ENCODE measurements around the gene TMEM47. TPM values are rescaled to one million over a fixed set of nuclear protein-coding genes. Genes with fewer than 3 reads are reported as not detected.
A peak's percentile ranks its signal among the peaks of the same experiment; 100 is the strongest.

The TMEM47 gene
- total RNA-seq (63.6 TPM), polyA plus RNA-seq (ENCODE audit: insufficient read depth in 1 of 8, insufficient read length in 8 of 8, low replicate concordance in 1 of 8) (10 to 100 TPM; 57.9 to 89.4 (median 76.6) TPM)
- long read RNA-seq, donor 1, full-length matches to known transcripts: 8 of 8 reads
- long read RNA-seq, donor 1, partial matches to known transcripts: 0 of 8 reads
- long read RNA-seq, donor 1, other reads (novel, unspliced or antisense): 0 of 8 reads
- long read RNA-seq, donor 2, full-length matches to known transcripts: 2 of 2 reads
- long read RNA-seq, donor 2, partial matches to known transcripts: 0 of 2 reads
- long read RNA-seq, donor 2, other reads (novel, unspliced or antisense): 0 of 2 reads
- long read RNA-seq, donor 3, full-length matches to known transcripts: 23 of 23 reads
- long read RNA-seq, donor 3, partial matches to known transcripts: 0 of 23 reads
- long read RNA-seq, donor 3, other reads (novel, unspliced or antisense): 0 of 23 reads
- long read RNA-seq, donor 4, full-length matches to known transcripts: 24 of 24 reads
- long read RNA-seq, donor 4, partial matches to known transcripts: 0 of 24 reads
- long read RNA-seq, donor 4, other reads (novel, unspliced or antisense): 0 of 24 reads
- long read RNA-seq, donor 5, full-length matches to known transcripts: 35 of 35 reads
- long read RNA-seq, donor 5, partial matches to known transcripts: 0 of 35 reads
- long read RNA-seq, donor 5, other reads (novel, unspliced or antisense): 0 of 35 reads
- long read RNA-seq, donor 6, full-length matches to known transcripts: 30 of 30 reads
- long read RNA-seq, donor 6, partial matches to known transcripts: 0 of 30 reads
- long read RNA-seq, donor 6, other reads (novel, unspliced or antisense): 0 of 30 reads
- long read RNA-seq, donor 7, full-length matches to known transcripts: 22 of 22 reads
- long read RNA-seq, donor 7, partial matches to known transcripts: 0 of 22 reads
- long read RNA-seq, donor 7, other reads (novel, unspliced or antisense): 0 of 22 reads
- long read RNA-seq, donor 8, full-length matches to known transcripts: 17 of 17 reads
- long read RNA-seq, donor 8, partial matches to known transcripts: 0 of 17 reads
- long read RNA-seq, donor 8, other reads (novel, unspliced or antisense): 0 of 17 reads
- long read RNA-seq, donor 9, full-length matches to known transcripts: 15 of 15 reads
- long read RNA-seq, donor 9, partial matches to known transcripts: 0 of 15 reads
- long read RNA-seq, donor 9, other reads (novel, unspliced or antisense): 0 of 15 reads
- long read RNA-seq, donor 10, full-length matches to known transcripts: 24 of 24 reads
- long read RNA-seq, donor 10, partial matches to known transcripts: 0 of 24 reads
- long read RNA-seq, donor 10, other reads (novel, unspliced or antisense): 0 of 24 reads
- long read RNA-seq, donor 11, full-length matches to known transcripts: 25 of 25 reads
- long read RNA-seq, donor 11, partial matches to known transcripts: 0 of 25 reads
- long read RNA-seq, donor 11, other reads (novel, unspliced or antisense): 0 of 25 reads

DNA sequence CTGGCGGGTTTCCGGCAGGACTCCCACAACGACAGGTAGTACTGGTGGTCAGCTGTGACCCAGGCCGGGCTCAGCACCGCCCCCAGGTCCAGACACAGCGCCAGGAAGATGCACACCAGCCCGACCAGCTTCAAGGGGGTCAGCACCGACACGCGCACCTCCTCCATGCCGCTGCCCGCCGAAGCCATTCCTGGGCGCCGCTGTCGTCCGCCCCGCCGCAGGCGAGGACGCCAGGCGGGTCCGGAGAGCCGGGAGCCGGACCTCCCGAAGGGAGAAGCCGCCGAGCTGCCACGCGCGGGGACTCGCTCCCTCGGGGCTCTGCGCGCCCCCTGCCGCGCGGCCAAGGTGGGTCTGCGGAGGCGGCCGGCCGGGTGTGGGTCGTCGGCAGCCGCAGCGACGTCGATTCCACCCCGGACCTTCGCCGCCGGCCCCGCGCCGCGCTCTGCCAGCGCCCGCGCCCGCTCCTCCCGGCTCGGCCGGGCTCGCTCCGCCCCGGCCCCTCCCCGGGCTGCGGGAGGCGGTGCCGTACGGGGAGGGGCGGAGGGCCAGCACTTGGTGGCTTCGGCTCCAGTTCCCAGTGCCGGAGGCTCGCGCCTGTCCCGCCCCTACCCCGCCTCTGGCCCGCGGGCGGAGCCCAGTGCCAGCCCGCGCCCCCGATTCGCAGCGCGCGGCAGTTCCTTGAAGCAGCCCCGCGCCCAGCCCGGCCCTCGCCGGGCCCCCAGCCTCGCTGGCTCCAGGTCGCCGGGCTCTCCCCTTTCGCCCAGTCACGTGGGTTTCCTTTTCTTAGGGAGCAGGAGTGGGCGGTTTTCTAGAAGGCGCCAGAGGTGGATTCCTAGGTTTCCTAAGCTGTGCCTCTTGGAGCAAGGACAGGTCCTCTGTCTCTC lies at the start of gene TMEM47:
Gene TMEM47 (minus strand): TSS at position 444 of the 884 bp plus-strand sequence. CDS start 256 bp downstream, at position 188.
- peak; percentile 88 for DNase-seq
- peaks cover 15% of the 10 kb centered on the region for H3K27me3 ChIP-seq (ENCODE audit: control insufficient read depth, insufficient read depth, low read length)
- H3K4me3 ChIP-seq (ENCODE audit: low read length): peak within 1 kb of the TSS; percentile 63
- 23% methylated on average over 94 of the region's 100 CpGs for WGBS (ENCODE audit: insufficient coverage)
- no peaks in the 10 kb centered on the region for H3K4me1 ChIP-seq (ENCODE audit: control insufficient read depth, insufficient read depth, low read length)
- H3K9me3 ChIP-seq (replicated peaks; ENCODE audit: control insufficient read depth, low read depth, low read length): no peaks in the 10 kb centered on the region
- no peaks in the 10 kb centered on the region for H3K36me3 ChIP-seq (ENCODE audit: control insufficient read depth, insufficient read depth, low read length)
- H3K27ac ChIP-seq (ENCODE audit: low read length): peak within 1 kb of the TSS; percentile 86

DNA sequence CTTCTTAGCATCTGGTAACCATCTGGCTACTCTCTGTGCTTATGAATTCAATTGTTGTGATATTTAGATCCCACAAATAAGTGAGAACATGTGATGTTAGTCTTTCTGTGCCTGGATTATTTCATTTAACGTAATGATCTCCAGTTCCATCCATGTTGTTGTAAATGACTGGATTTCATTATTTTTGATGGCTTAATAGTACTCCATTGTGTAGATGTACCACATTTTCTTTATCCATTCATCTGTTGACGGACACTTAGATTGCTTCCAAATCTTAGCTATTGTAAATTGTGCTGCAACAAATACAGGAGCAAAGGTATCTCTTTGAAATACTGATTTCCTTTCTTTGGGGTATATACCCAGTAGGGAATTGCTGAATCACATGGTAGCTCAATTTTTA lies 30.0 kb upstream of the TMEM47 start:
- Histone ChIP-seq H3K9me3 (replicated peaks; ENCODE audit: control insufficient read depth, low read depth, low read length) (peaks cover 7% of the 10 kb centered on the region), H3K4me1 (ENCODE audit: control insufficient read depth, insufficient read depth, low read length) (no peaks in the 10 kb centered on the region), H3K36me3 (ENCODE audit: control insufficient read depth, insufficient read depth, low read length) (no peaks in the 10 kb centered on the region), H3K4me3 (ENCODE audit: low read length) (no peak overlapping the region), H3K27me3 (ENCODE audit: control insufficient read depth, insufficient read depth, low read length) (no peaks in the 10 kb centered on the region), H3K27ac (ENCODE audit: low read length) (no peak overlapping the region)
- no CpG with 5 or more reads among the region's 2 CpGs for WGBS (ENCODE audit: insufficient coverage)
- no peak for DNase-seq

- peaks cover 15% of the 10 kb centered on the region for H3K27me3 ChIP-seq (ENCODE audit: control insufficient read depth, insufficient read depth, low read length)
- 83% methylated on average over 1 of the region's 1 CpG for WGBS (ENCODE audit: insufficient coverage)
- no peak overlapping the region for H3K4me3 ChIP-seq (ENCODE audit: low read length)
- no peak overlapping the region for H3K27ac ChIP-seq (ENCODE audit: low read length)
- no peaks in the 10 kb centered on the region for H3K4me1 ChIP-seq (ENCODE audit: control insufficient read depth, insufficient read depth, low read length)
- H3K9me3 ChIP-seq (replicated peaks; ENCODE audit: control insufficient read depth, low read depth, low read length): no peaks in the 10 kb centered on the region
- no peak for DNase-seq
- H3K36me3 ChIP-seq (ENCODE audit: control insufficient read depth, insufficient read depth, low read length): no peaks in the 10 kb centered on the region
Measured at GRCh38 chrX:34659575-34659974, 2.5 kb upstream of the TMEM47 start.

- Histone ChIP-seq H3K27ac (ENCODE audit: low read length) (no peak overlapping the region), H3K27me3 (ENCODE audit: control insufficient read depth, insufficient read depth, low read length) (peaks cover 15% of the 10 kb centered on the region), H3K4me3 (ENCODE audit: low read length) (no peak overlapping the region), H3K36me3 (ENCODE audit: control insufficient read depth, insufficient read depth, low read length) (no peaks in the 10 kb centered on the region), H3K4me1 (ENCODE audit: control insufficient read depth, insufficient read depth, low read length) (no peaks in the 10 kb centered on the region), H3K9me3 (replicated peaks; ENCODE audit: control insufficient read depth, low read depth, low read length) (no peaks in the 10 kb centered on the region)
- no peak for DNase-seq
- no CpG with 5 or more reads among the region's 4 CpGs for whole genome bisulfite sequencing (ENCODE audit: insufficient coverage)
Measured at GRCh38 chrX:34658326-34658725, 1.2 kb upstream of the TMEM47 start.

DNA sequence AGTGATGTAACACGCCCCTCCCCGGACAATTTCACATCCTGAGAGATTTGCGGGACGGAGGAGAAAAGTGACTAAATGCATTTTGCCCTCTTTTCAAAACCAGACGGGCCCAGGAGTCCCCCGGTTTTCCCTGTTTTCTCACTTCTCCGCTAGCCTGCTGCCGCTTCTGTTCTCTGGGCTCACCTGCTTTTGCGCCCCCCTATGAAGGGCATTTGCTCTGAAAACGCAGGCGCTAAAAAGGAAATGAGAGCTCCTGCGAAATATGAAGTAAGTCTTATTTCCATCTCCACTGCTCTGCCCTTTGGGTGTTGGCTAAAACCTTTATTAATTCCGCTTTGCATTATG lies 613 bp upstream of the TMEM47 start:
- no peaks in the 10 kb centered on the region for H3K4me1 ChIP-seq (ENCODE audit: control insufficient read depth, insufficient read depth, low read length)
- WGBS (ENCODE audit: insufficient coverage): 43% methylated on average over 9 of the region's 13 CpGs

GRCh38 chrX:34656467-34656841 lies 631 bp downstream of the TMEM47 start:
- Histone ChIP-seq H3K27ac (ENCODE audit: low read length) (peak overlapping the region; percentile 86), H3K27me3 (ENCODE audit: control insufficient read depth, insufficient read depth, low read length) (peaks cover 15% of the 10 kb centered on the region), H3K9me3 (replicated peaks; ENCODE audit: control insufficient read depth, low read depth, low read length) (no peaks in the 10 kb centered on the region), H3K36me3 (ENCODE audit: control insufficient read depth, insufficient read depth, low read length) (no peaks in the 10 kb centered on the region), H3K4me3 (ENCODE audit: low read length) (peak overlapping the region; percentile 63), H3K4me1 (ENCODE audit: control insufficient read depth, insufficient read depth, low read length) (no peaks in the 10 kb centered on the region)
- DNase-seq: peak; percentile 20
- 24% methylated on average over 22 of the region's 27 CpGs for WGBS (ENCODE audit: insufficient coverage)

More for the DNA sequence above, 613 bp upstream of the TMEM47 start:
- H3K4me3 ChIP-seq (ENCODE audit: low read length): peak overlapping the region; percentile 44
- DNase-seq: no peak
- H3K27me3 ChIP-seq (ENCODE audit: control insufficient read depth, insufficient read depth, low read length): peaks cover 15% of the 10 kb centered on the region
- no peaks in the 10 kb centered on the region for H3K9me3 ChIP-seq (replicated peaks; ENCODE audit: control insufficient read depth, low read depth, low read length)
- no peaks in the 10 kb centered on the region for H3K36me3 ChIP-seq (ENCODE audit: control insufficient read depth, insufficient read depth, low read length)
- peak overlapping the region; percentile 69 for H3K27ac ChIP-seq (ENCODE audit: low read length)

DNA sequence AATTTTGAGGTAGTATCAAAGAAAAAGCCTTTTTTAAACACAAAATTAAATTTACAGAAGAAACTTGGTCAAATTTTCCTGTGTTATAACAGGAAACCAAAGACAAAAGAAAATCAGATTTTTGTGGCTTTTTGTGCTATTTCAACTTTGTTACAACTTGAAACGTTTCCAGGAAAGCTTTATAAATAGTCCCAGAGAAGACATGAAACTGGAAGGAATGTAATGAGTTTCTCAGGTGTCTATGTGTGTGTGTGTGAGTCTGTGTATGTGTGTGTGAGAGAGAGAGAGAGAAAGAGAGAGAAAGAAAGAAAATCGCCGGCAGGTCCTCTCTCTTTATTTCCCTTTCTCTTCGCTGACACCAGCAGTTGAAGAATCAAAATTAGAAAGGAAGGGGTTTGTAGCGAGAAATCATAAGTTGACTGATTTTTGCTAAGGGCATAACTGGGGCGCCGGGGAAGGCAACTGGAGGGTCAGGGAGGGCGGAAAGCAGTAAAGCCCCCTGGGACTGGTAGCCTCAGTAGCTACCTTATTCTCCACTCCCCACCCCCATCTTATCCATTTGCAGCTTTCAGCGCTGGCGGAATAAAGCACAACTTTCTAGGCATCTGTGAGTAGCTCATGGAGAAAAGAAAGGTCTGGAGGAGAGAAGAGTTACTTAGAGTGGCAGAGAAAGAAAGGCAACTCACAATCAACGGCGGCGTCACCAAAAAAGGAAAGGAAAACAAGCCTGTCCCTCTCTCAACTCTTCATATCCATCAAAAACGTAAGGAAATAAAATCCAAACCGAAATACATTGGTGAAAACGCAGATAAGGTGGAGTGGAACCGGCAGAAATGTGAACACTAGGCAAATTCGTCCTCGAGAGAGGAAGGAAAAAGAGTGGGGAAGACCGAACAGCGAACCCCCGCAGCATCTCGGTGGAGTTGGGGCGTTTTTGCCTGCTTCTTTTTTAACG lies 1.3 kb downstream of the TMEM47 start:
- H3K9me3 ChIP-seq (replicated peaks; ENCODE audit: control insufficient read depth, low read depth, low read length): no peaks in the 10 kb centered on the region
- no peaks in the 10 kb centered on the region for H3K36me3 ChIP-seq (ENCODE audit: control insufficient read depth, insufficient read depth, low read length)
- peaks cover 15% of the 10 kb centered on the region for H3K27me3 ChIP-seq (ENCODE audit: control insufficient read depth, insufficient read depth, low read length)
- H3K27ac ChIP-seq (ENCODE audit: low read length): peak overlapping the region; percentile 86
- DNase-seq: peak; percentile 64
- peak overlapping the region; percentile 63 for H3K4me3 ChIP-seq (ENCODE audit: low read length)
- 26% methylated on average over 6 of the region's 25 CpGs for WGBS (ENCODE audit: insufficient coverage)
- H3K4me1 ChIP-seq (ENCODE audit: control insufficient read depth, insufficient read depth, low read length): peaks cover 3% of the 10 kb centered on the region

GRCh38 chrX:34654696-34655490 lies 2.2 kb downstream of the TMEM47 start:
- H3K9me3 ChIP-seq (replicated peaks; ENCODE audit: control insufficient read depth, low read depth, low read length): no peaks in the 10 kb centered on the region
- H3K36me3 ChIP-seq (ENCODE audit: control insufficient read depth, insufficient read depth, low read length): no peaks in the 10 kb centered on the region
- H3K27me3 ChIP-seq (ENCODE audit: control insufficient read depth, insufficient read depth, low read length): peaks cover 15% of the 10 kb centered on the region
- H3K4me3 ChIP-seq (ENCODE audit: low read length): peak overlapping the region; percentile 63
- WGBS (ENCODE audit: insufficient coverage): no CpG with 5 or more reads among the region's 9 CpGs
- H3K4me1 ChIP-seq (ENCODE audit: control insufficient read depth, insufficient read depth, low read length): peaks cover 3% of the 10 kb centered on the region
- DNase-seq: peak; percentile 44
- H3K27ac ChIP-seq (ENCODE audit: low read length): peak overlapping the region; percentile 86

Measured in muscle of leg (tissue), 16 donors.